ENCODE data around the gene BCAP29.

GRCh38 chr7:107564553-107565298 lies 15.3 kb upstream of the BCAP29 start:
- no peak for TF ChIP-seq CTCF (IDR thresholded peaks at IDR 0.05)
- no peak for TF ChIP-seq POLR2A (IDR thresholded peaks at IDR 0.05)

All from testis (tissue), 2 donors.